Tibial artery (tissue), 4 donors: ENCODE data around the gene CPSF4L.

Experiments
- DNase-seq, 2 donors: peaks; one replicate each; pipeline ENCODE4 v3.0.0-alpha.2; 2019
- H3K27ac ChIP-seq, 2 donors: fragments of 200-600 bp; sonication (generic) in 1 of 2; 1 replicate in 1 of 2; 2 replicates in 1 of 2; pipeline ENCODE4 v1.5.1; 2018 to 2019; ENCODE audit warnings: mild to moderate bottlenecking in 1 of 2
- H3K27me3 ChIP-seq, 2 donors: fragments of 200-600 bp; sonication (generic) in 1 of 2; one replicate each; pipeline versions ENCODE4 v1.5.1 to v1.6.0; 2016 to 2019
- H3K36me3 ChIP-seq, 3 donors: fragments of 200-600 bp; sonication (generic) in 2 of 3; one replicate each; pipeline ENCODE4 v1.5.1; 2016 to 2019; ENCODE audit warnings: mild to moderate bottlenecking in 2 of 3
- H3K4me1 ChIP-seq, 4 donors: fragments of 200-600 bp; sonication (generic) in 2 of 4; 1 replicate in 3 of 4; 2 replicates in 1 of 4; pipeline ENCODE4 v1.5.1; 2016 to 2019
- H3K4me3 ChIP-seq, 2 donors: fragments of 200-600 bp; sonication (generic) in 1 of 2; 1 replicate in 1 of 2; 2 replicates in 1 of 2; pipeline ENCODE4 v1.5.1; 2018 to 2019; ENCODE audit warnings: mild to moderate bottlenecking in 2 of 2
- H3K9me3 ChIP-seq, 3 donors: fragments of 200-600 bp; sonication (generic) in 1 of 3; one replicate each; pipeline ENCODE4 v1.5.1; 2016 to 2019
- intact Hi-C: fragments of 100-400 bp; cut with DNase I; formaldehyde crosslinking; loops from one replicate; pipeline ENCODE4 v1.15.0; 2023; ENCODE audit warnings: low total_unique reads
- TF ChIP-seq, protein P1 (sequence below), 2 experiments: fragments of 200-600 bp in 1 of 2; fragments of 450-650 bp in 1 of 2; IDR thresholded peaks; one replicate each; pipeline ENCODE4 v1.5.1; 2017 to 2019; ENCODE audit warnings: antibody characterized with exemption in 2 of 2, mild to moderate bottlenecking in 1 of 2, moderate library complexity in 1 of 2

CPSF4L gene

DNA sequence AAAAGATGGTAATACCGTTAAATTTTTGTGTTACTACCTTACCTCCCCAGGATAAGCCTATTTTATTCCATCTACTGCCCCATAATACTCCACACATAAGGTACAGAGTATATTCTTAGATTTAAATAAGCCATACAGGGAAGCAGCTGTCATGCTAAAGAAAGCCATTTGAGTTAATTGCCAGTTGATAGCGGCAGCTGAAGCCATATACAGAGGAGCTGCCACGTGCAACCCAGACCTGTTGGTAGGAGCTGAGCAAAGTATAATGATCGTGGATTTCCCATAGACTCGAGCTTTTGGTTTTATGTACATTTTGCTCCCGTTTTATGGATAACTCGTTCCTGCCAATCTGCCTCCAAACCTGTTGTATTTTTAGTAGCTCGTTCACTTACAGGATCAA, 12.0 kb downstream of the CPSF4L start:
- H3K4me1 ChIP-seq: no peaks in the 10 kb centered on the region
- intact Hi-C loops: no loop called here
- H3K36me3 ChIP-seq: peaks cover 12 to 35% (median 17%) of the 10 kb centered on the region in 3 donors
- H3K4me3 ChIP-seq: no peak overlapping the region
- DNase-seq: no peak
- no peaks in the 10 kb centered on the region for H3K27me3 ChIP-seq
- H3K9me3 ChIP-seq: no peaks in the 10 kb centered on the region
- no peak overlapping the region for H3K27ac ChIP-seq
- TF ChIP-seq, protein P1, sequence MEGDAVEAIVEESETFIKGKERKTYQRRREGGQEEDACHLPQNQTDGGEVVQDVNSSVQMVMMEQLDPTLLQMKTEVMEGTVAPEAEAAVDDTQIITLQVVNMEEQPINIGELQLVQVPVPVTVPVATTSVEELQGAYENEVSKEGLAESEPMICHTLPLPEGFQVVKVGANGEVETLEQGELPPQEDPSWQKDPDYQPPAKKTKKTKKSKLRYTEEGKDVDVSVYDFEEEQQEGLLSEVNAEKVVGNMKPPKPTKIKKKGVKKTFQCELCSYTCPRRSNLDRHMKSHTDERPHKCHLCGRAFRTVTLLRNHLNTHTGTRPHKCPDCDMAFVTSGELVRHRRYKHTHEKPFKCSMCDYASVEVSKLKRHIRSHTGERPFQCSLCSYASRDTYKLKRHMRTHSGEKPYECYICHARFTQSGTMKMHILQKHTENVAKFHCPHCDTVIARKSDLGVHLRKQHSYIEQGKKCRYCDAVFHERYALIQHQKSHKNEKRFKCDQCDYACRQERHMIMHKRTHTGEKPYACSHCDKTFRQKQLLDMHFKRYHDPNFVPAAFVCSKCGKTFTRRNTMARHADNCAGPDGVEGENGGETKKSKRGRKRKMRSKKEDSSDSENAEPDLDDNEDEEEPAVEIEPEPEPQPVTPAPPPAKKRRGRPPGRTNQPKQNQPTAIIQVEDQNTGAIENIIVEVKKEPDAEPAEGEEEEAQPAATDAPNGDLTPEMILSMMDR (IDR thresholded peaks at IDR 0.05): no peak

DNA sequence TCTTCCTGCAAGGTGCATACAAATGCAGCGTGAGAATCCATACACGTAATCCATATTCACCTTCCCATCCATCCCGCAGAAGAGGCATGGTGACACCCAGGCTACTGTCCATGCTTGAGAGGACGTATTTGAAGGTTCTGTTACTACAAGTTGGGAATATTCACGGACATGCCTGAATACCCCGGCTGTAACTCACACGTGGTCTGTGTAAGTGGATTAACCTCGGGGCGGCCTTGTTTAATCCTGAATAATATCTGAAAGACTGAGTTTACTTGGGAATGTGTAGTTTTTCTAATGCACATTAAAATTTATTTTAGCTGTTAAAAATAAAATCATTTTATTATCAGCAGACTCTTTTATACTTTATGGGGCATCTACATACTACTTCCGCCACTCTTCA, 13.1 kb downstream of the CPSF4L start:
- no peaks in the 10 kb centered on the region for H3K9me3 ChIP-seq
- H3K36me3 ChIP-seq: peaks cover 18 to 42% (median 25%) of the 10 kb centered on the region in 3 donors
- no peak for DNase-seq
- no peak overlapping the region for H3K4me3 ChIP-seq
- H3K4me1 ChIP-seq: no peaks in the 10 kb centered on the region
- intact Hi-C loops: no loop called here
- no peak overlapping the region for H3K27ac ChIP-seq
- H3K27me3 ChIP-seq: no peaks in the 10 kb centered on the region
- TF ChIP-seq, protein P1 (IDR thresholded peaks at IDR 0.05): no peak

DNA sequence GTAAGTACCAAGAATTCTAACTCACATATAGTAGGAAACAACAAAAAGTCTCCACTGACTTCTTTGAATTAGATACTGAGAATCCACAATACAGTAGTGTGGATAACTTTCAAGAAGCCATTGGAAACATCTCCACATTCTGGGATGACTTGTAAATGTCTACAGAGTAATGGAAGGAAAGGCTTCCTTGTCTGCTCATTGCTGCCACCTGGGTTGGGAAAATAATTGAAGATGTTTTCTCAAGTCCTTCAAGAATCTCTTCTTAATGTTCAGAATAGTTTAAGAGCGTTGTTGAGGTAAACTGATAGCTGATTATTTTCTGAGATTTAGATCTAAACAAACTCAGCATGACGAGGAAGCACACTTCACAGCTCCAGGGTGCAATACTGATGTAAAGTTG, 14.0 kb downstream of the CPSF4L start:
- Histone ChIP-seq H3K9me3 (no peaks in the 10 kb centered on the region), H3K27me3 (no peaks in the 10 kb centered on the region), H3K4me1 (no peaks in the 10 kb centered on the region), H3K4me3 (no peak overlapping the region), H3K27ac (no peak overlapping the region), H3K36me3 (peaks cover 23 to 49% (median 28%) of the 10 kb centered on the region in 3 donors)
- TF ChIP-seq, protein P1 (IDR thresholded peaks at IDR 0.05): no peak
- no peak for DNase-seq
- intact Hi-C loops: no loop called here

DNA sequence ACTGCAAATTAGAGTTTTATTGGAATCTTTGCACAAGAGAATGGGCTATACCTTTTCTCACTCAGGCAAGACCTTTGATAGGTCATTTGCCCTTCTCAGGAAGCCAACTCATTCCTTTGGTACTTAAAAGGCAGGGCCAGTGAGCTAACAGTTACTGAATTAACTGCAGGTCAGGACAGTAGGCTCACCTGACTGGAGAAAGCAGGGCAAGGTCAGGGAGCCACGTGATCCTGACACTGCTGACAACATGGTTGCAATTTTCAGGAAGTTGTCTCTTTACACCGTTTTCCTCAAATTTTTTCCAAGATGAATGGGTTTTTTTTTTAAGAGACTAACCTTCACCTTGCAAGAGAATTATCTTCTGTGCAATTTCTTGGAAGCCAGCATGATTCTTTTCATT, 21.1 kb downstream of the CPSF4L start:
- H3K27ac ChIP-seq: no peak overlapping the region
- intact Hi-C loops: no loop called here
- no peak for DNase-seq
- TF ChIP-seq, protein P1 (IDR thresholded peaks at IDR 0.05): no peak
- peaks cover 15 to 56% (median 41%) of the 10 kb centered on the region in 3 donors for H3K36me3 ChIP-seq
- peaks cover 0 to 20% (median 3%) of the 10 kb centered on the region in 4 donors for H3K4me1 ChIP-seq
- no peaks in the 10 kb centered on the region for H3K9me3 ChIP-seq
- no peak overlapping the region for H3K4me3 ChIP-seq
- no peaks in the 10 kb centered on the region for H3K27me3 ChIP-seq

DNA sequence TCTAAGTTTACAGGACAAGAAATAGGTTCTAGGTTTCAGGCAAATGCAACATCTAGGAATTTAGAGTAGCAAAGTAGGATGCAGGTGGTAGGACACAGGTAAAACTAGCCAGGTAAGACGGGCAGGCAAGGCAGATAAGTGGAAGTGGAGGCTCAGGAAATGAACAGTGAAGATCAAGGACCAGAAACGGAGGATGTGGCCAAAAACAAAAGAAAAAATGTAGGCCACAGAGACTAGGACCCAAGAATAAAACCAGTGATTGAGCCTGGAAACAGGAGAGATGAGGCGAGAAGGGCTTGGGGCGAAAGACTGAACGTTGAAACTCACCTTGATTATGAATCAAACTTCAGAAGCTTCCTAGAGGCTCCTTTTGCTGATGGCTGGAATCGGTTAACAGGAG, 24.0 kb downstream of the CPSF4L start:
- Histone ChIP-seq H3K36me3 (peaks cover 4 to 43% (median 21%) of the 10 kb centered on the region in 3 donors), H3K27me3 (no peaks in the 10 kb centered on the region), H3K27ac (no peak overlapping the region), H3K9me3 (no peaks in the 10 kb centered on the region), H3K4me3 (no peak overlapping the region), H3K4me1 (peaks cover 0 to 33% (median 9%) of the 10 kb centered on the region in 4 donors)
- TF ChIP-seq, protein P1 (IDR thresholded peaks at IDR 0.05): no peak
- no peak for DNase-seq
- intact Hi-C loops: no loop called here

DNA sequence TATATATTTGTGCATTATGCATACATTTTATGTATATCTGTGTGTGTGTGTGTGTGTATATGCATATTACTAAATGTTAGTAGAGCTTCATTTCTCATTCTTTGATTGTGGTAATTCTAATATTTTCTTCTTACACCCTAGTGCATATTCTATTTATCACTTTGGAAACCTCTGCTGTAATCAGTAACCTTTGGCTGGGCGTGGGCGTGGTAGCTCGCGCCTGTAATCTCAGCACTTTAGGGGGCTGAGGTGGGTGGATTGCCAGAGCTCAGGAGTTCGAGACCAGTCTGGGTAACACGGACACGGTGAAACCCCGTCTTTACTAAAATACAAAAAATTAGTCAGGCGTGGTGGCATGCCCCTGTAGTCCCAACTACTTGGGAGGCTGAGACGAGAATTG, 26.9 kb downstream of the CPSF4L start:
- no peak for DNase-seq
- no peak overlapping the region for H3K4me3 ChIP-seq
- no peaks in the 10 kb centered on the region for H3K27me3 ChIP-seq
- peaks cover 0 to 49% (median 16%) of the 10 kb centered on the region in 4 donors for H3K4me1 ChIP-seq
- peaks cover 4 to 21% (median 6%) of the 10 kb centered on the region in 3 donors for H3K36me3 ChIP-seq
- intact Hi-C loops: loop anchor here (5.0 kb wide), 1 partner anchor 37 kb away; no protein-coding TSS in a partner anchor
- TF ChIP-seq, protein P1 (IDR thresholded peaks at IDR 0.05): no peak
- no peak overlapping the region for H3K27ac ChIP-seq
- H3K9me3 ChIP-seq: no peaks in the 10 kb centered on the region
